HG02763 (cell line): Measurements from ENCODE around the gene MOCS2.
"Not testable (repeated sequence)": the region's sequence is repeated elsewhere in the genome, so short reads cannot be mapped to it uniquely, and the experiment has no call there.

Experiments
- ATAC-seq: cut with Tn5 transposase; IDR thresholded peaks from one replicate; pipeline ENCODE4 v1.9.1; 2021; ENCODE audit warnings: mild to moderate bottlenecking, moderate library complexity; ENCODE audit not compliant: unreplicated experiment

The MOCS2 gene, protein sequence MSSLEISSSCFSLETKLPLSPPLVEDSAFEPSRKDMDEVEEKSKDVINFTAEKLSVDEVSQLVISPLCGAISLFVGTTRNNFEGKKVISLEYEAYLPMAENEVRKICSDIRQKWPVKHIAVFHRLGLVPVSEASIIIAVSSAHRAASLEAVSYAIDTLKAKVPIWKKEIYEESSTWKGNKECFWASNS

DNA sequence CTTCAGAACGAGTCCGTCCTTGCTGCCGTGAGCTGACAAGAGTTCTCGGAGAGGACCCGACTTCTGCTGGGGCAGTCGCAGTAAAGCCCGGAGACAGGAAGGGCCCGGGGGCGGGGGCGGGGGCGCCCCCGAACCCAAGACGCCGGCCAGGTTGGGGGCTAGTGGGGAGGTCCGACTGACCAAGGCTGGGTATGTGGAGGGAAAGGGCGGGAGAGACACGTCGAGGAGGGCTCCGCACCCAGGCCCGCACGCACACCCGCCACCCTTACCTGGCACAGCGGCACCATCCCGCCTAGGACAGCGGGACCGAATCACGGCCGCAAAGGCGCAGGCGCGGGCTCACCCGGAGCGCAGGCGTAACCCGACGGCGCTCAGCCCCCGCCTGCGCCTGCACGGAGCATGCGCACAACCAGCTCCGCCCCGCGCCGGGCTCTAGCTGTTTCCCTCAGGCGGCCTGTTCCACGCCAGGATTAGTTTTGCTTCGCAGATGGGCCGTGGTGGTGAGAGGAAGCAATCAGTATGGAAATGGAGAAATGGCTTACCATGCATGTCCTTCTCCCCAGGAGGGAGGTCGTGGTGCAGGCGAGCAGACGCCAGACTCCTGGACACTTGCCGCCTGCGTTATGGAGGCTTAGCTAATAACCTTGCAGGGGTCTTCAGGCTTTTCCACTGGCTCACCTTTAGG, at the start of gene MOCS2:
TSS of gene MOCS2 (minus strand) at position 315 of the 685 bp plus-strand sequence. CDS start 2,583 bp downstream, outside the sequence.
- ATAC-seq, result peak; percentile 94

DNA sequence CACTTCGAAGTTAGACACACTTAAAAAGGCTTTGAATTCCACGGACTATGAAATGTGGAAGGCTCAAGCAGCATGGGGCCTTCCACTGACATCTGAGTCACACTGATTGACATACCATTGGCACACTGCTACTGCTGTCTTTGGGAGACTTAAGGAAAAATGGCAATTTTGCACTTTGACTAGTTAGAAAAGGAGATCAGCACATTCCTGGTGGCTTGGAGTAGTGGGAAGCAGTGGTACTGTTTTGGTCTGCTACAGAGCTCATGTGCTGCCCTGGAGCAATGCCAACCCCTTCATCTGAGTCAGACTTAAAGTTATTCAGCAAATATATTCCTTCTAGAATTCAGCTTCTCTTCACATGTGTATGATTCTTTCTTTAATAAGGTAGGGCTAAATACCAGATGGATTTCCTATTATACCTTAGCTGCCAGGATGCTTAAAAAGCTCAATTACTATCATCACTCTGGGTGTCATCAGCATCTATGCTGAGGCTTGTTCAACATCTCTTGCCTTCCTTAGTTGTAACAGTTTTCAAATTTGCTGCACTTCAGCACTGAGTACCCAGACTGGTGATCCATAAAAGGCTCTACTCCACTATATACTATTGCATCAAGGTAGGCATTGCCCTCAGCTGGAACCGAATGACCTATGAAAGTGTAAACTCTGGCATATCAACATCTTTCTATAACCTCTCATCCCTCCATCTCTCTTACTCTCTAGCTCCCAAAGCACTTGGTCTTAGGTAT, 42.3 kb upstream of the MOCS2 start:
- ATAC-seq, result no peak

DNA sequence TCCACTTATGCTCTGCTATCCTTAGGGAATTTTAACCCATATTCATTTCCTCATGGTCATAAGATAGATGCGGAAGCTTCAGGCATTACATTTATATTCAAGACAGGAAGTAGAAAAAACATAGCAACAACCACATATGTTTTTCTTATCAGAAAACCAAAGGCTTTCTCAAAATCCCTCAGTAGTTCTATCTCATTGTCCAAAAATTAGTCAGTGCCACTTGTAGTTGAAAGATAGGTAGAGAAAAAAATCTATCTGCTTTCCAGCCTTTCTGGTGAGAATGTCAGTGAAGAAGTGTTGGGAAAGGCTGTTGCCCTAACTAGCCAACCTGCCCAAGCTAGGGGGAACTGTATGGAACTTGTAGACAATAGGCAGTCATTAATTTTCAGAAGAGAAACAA, 23.5 kb upstream of the MOCS2 start:
- ATAC-seq, result no peak

DNA sequence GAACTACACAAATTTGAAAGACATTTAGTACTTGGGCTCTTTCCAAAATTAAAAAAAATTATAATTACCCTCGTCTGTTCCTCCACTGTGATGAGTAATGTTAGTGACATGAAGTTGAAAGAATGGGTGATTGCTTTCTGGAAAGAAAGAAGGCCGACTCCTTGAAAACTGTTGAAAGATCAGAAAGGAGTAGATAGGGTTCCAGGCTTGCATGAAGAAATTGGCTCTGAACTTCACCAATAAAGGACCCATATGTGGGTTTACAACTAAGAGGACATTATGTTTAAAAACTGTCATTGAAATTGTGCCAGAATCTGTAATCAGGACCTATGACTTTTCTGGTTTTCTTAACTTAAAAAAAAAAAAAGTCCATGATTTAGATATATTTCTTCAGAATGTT, 20.7 kb upstream of the MOCS2 start:
- no peak for ATAC-seq

DNA sequence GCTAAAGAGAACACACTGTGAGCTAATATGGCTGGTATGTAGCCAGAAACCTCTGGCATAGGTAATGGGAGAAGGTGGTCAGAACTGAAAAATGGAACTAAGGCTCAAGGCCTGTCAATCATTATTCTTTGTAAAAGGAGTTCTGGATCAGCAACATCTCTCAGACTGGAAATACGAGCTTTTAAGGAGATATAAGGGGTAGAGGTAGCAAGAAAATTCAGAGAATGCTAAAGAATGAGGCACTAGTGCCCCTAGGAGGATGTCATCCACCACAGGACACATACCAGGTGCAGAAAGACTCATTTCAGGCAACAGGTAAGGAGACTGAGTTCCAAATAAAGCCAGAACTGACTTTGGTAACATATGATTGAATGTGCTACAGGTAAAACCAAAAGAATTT, 18.9 kb upstream of the MOCS2 start:
- ATAC-seq, result no peak

DNA sequence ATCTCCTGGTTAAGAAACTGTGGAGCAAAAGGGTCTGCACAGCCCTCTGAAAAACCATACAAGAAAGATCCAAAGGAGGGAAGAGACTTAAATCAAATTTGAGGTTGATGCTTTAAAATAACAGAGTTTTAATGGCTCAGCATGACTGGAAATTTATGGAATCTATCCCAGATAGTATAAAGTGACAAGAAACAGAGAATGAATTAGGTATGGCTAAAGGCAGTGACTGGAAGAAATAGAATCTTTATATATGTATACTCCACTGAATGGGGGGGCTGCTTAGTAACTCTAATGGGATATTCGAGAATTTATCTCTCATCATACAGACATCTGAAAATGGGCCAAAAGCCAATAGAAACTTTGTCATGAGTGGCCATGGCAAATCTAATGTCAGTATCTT, 17.6 kb upstream of the MOCS2 start:
- ATAC-seq, result no peak

DNA sequence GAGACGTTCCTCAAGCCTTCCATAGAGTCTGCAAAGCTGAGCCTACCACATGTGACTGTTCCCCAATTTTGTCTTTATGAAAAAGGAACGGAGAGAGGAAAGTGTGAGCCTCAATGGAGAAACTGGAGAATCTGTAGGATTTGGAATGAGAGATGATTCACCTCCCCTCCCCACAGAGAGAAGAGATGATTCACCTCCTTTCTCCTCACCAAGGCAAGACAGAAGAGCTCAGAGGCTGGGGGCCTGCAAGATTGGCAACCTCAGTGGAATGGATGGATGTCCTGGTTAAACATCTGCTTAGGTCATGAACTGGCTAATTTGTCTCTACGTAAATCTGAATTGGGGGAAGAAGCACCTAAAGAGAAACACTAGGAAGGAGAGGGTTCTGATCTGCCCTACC, 17.0 kb upstream of the MOCS2 start:
- ATAC-seq, result no peak

DNA sequence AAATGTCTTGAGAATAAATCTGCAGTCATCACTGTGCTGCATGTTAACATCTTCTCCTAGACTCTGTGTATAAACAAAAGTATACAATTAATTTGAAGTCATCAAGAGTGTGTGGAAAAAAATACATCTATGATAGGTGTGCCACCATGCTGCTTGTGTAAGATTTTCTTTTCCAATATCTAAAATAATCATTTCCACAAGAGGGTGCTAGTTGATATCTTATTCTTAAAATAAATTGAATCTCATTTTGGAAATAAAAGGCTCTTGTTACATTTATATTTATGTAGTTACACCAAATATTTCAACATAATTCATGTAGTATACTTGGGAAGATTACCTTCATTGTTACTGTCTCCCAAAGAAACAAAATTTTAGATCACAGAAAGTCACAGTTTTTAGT, 14.1 kb upstream of the MOCS2 start:
- no peak for ATAC-seq

DNA sequence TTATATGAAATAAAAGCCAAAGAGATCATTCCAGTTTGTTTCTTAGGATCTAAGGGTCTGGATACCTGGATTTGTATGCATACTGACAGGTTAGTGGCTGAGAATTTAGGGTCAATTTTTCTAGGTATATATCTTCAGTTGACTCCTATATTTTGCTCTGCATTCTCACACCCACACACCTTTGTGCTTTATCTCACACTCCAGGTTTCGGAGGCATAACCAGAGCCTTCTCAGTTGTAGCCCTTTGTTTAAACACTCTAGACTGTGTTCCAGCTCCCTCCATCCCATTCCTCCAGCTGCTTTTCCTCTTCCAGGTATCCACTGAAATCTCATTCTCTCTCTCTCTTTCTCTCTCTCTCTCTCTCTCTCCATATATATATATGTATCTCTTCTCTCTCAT, 10.6 kb upstream of the MOCS2 start:
- ATAC-seq, result no peak

DNA sequence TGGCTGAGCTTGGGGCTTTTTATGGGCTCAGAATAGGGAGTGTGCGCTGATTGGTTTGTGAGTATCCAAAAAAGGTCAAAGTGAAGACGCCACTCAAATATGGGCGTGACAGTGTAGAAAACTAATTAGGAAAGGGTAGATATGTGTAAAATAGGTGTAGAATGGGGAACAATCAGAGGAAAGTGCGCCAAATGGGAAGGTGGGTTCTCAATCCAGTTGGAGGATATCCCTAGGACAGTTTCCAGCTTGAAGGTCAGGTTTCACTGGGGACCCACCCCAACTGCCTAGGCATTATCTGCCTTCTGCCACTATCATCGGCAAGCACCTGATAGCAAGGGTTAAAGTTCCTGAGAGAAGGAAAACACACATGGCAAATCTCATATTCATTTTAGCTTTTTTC, 9.3 kb upstream of the MOCS2 start:
- ATAC-seq, result no peak

DNA sequence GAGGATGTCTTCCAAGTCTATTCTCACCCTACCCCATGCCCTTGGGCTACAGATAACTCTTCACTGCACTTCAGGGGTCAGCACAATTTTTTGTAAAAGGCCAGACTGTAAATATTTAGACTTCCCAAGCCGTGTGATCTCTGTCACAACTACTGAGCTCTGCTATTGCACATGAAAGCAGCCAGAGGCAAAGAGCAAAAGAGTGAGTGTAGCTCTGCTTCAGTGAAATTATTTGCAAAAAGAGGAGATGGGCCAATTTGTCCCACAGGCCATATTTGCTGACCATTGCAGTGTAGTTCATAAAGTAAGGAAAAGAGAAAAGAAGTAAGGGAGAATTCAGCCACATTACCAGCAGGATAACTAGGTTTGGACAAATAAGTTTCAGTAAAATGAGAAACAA, 7.0 kb upstream of the MOCS2 start:
- no peak for ATAC-seq

DNA sequence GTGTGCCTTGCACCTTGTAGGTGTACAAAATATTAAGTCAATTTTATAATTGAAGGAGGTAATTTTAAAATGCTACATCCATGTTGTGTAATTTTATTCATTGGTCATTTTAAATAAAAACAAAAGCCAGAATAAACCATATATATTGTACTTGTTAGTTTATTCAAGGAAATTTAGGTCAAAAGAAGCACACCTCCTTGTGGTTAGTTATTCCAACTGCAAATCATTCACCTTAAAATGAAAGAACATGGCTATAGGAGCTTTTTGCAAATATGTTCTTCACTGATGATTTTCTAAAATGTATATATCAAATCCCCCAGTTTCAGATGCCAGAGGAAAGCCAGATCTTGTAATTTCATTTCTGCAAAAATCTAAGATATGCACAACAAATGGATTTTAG, 5.4 kb upstream of the MOCS2 start:
- ATAC-seq, result no peak

DNA sequence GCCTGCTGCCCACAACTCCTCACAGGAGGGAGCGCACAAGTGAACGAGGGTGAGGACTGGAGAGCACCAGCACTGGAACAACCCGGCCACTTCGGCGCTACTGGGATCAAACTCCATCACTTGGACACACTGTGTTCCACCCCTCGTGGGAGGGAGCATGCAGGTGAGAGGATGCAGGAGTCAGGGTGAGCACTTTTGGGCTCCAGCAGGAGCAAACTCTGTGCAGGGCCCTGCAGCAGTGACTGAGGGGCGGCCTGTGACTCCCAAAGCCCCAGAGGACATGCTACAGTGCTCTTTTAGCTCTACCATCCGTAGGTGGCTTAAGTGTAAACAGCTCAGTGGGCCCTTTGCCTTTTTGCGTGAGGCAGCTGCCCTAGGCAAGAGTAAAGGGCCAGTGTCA, 4.4 kb upstream of the MOCS2 start:
- ATAC-seq, result no peak

DNA sequence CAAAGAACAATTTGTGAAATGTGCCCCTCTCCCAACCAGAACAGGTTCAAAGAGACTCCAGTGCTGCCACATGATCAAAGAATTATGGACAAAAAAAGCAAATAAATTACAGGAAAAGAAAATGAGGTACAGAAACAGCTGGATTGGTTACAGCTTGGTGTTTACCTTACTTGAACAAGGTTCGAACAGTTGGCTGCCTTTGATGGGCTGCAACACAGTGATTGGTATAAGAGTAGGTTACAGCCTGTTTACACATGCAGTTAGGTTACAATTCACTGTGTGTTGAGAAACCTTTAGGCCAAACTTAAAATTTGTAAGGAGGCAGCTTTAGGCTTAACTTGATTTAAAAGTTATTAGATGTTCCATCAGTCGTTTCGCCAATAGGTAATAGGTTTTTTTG, 3.4 kb upstream of the MOCS2 start:
- no peak for ATAC-seq

DNA sequence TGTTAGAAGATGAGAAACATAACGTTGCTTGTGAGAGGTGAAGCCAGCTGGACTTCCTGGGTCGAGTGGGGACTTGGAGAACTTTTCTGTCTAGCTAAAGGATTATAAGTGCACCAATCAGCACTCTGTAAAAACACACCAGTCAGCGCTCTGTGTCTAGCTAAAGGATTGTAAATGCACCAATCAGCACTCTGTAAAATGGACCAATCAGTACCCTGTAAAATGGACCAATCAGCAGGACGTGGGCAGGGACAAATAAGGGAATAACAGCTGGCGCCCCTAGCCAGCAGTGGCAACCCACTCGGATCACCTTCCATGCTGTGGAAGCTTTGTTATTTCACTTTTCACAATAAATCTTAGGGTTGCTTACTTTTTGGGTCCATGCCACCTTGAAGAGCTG, 2.8 kb upstream of the MOCS2 start:
- not testable (repeated sequence) for ATAC-seq

DNA sequence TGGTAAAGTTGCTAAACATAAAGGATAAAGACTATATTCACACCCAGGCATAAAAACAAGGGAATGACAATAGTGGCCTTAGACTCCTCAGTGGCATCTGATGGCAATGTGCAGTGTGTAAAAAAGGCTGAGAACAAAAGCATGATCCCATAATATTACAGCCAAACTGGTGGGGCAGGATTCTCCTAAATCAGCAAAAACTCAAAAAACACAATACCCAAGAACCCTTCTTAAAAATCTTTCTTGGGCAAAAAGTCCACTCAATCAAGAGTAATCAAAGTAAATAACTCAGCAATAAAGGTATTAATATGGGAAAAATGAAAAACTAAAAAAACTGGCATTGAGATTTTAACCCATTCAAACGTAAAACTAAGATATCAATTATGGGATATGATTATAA, 1.6 kb upstream of the MOCS2 start:
- no peak for ATAC-seq

DNA sequence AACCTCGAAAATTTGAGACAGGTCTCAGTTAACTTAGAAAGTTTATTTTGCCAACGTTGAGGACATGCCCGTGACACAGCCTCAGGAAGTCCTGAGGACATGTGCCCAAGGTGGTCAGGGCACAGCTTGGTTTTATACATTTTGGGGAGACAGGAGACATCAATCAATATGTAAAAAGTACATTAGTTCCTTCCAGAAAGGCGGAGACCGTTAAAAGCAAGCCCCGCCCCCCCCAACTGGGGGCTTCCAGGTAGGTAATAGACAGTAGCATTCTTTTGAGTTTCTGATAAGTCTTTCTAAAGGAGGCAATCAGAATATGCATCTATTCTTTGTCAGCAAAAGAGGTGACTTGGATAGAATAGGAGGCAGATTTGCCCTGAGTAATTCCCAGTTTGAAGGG, 599 bp upstream of the MOCS2 start:
- peak; percentile 10 for ATAC-seq

DNA sequence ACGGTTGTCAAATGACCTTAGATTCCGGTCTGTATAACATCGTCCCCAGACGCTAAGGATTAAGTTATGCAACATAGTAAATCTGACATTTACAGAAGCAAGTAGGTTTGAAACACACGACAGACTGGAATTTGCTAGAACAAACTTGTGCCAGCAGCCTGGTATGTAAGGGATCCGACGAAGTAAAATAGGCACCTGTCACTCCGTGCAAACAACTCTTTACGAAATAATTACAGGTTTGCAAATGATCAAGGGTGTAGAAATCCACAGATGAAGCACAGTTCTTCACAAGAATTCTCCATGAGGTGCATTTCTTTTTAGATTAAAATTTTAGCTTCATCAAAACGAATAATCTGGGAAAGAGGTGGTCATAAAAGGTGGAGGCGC, 508 bp downstream of the MOCS2 start:
- peak; percentile 13 for ATAC-seq

DNA sequence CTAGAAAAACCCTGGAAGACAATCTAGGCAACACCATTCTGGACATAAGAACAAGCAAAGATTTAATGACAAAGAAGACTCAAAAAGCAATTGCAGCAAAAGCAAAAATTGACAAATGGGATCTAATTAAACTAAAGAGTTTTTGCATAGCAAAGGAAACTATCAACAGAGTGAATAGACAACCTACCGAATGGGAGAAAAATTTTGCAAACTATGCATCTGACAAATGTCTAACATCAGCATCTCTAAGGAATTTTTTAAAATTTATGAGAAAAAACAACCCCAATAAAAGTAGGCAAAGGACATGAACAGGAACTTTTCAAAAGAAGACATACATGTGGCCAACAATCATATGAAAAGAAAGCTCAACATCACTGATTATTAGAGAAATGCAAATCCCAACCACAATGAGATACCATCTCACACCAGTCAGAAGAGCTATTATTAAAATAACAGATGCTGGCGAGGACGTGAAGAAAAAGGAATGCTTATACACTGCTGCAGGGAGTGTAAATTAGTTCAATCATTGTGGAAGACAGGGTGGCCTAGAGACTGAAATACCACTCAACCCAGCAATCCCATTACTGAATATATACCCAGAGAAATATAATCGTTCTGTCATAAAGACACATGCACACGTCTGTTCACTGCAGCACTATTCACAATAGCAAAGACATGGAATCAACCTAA, 3.8 kb downstream of the MOCS2 start:
- ATAC-seq, result no peak

DNA sequence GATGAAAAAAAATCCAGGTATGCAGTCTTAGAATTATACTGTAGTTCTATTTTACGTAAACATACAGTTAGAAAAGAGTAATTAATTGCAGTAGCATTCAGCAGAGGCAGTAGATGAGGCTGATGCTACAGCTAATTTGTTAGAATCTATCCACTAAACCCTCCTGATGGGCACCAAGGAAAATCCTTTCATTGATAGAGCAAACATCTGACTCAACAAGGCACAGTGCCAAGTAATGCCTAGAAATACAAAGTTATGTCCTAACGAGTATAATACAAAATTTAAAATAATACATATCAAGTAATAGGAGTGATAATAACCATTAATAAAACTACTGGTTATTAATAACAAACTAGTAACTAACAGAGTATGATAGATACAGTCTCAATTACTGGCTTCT, 9.0 kb downstream of the MOCS2 start:
- no peak for ATAC-seq

DNA sequence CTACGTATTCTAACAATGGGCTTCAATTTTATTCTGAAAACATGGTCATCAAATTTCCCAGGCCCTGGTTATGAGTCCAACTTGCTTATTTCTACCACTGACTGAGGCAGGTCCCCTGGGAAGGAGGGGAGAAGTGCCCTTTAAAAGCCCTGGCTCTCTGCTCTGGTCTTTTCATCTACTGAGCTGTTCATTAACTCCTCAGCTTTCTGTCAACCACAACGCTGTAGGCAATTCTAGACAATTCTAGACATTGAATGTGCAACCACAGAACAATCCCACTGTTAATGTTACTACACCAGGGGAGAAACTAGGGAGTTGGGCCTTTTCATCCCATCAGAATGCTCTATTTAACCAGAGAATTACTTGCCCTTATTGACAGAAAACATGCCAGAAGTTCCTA, 10.0 kb downstream of the MOCS2 start:
- ATAC-seq, result no peak
